Measurements from ENCODE around the gene DAD1.

DAD1 gene

GRCh38 chr14:22542360-22542759, 46.7 kb downstream of the DAD1 start:
- FAIRE-seq (no peak), DNase-seq (ENCODE audit: insufficient read length, low spot score) (no peak)
- TF ChIP-seq, protein P1, sequence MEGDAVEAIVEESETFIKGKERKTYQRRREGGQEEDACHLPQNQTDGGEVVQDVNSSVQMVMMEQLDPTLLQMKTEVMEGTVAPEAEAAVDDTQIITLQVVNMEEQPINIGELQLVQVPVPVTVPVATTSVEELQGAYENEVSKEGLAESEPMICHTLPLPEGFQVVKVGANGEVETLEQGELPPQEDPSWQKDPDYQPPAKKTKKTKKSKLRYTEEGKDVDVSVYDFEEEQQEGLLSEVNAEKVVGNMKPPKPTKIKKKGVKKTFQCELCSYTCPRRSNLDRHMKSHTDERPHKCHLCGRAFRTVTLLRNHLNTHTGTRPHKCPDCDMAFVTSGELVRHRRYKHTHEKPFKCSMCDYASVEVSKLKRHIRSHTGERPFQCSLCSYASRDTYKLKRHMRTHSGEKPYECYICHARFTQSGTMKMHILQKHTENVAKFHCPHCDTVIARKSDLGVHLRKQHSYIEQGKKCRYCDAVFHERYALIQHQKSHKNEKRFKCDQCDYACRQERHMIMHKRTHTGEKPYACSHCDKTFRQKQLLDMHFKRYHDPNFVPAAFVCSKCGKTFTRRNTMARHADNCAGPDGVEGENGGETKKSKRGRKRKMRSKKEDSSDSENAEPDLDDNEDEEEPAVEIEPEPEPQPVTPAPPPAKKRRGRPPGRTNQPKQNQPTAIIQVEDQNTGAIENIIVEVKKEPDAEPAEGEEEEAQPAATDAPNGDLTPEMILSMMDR (IDR thresholded peaks at IDR 0.05; ENCODE audit: insufficient read depth, missing control alignments): no peak

- TF ChIP-seq, protein P1 (IDR thresholded peaks at IDR 0.05; ENCODE audit: insufficient read depth, missing control alignments): no peak
- DNase-seq (ENCODE audit: insufficient read length, low spot score): no peak
- no peak for FAIRE-seq
These were observed 47.3 kb downstream of the DAD1 start for GRCh38 chr14:22541721-22542120.

- no peak for FAIRE-seq
- TF ChIP-seq, protein P1 (IDR thresholded peaks at IDR 0.05; ENCODE audit: insufficient read depth, missing control alignments): no peak
- no peak for DNase-seq (ENCODE audit: insufficient read length, low spot score)
These were observed 48.1 kb downstream of the DAD1 start for GRCh38 chr14:22540811-22541360.

DNA sequence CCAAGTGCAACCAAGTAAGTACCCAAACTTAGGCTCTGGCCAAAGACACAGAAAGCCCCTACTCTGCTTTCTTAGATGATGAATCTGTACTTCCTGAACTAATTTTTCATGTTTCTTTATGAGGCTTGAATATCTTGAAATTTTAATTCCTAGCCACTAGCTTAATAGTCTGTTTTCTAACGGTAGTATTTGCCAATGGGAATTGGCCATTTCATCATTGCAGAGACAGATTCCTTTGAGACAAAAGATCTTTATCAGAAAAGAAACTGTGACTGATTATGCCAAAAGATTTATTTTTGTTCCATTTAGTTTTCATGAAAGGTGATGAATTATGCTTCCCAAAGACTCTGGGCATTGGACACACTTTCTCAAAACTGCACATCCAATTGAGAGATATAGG, 48.7 kb downstream of the DAD1 start:
- FAIRE-seq: no peak
- TF ChIP-seq, protein P1 (IDR thresholded peaks at IDR 0.05; ENCODE audit: insufficient read depth, missing control alignments): no peak
- DNase-seq (ENCODE audit: insufficient read length, low spot score): no peak

- no peak for FAIRE-seq
- TF ChIP-seq, protein P1 (IDR thresholded peaks at IDR 0.05; ENCODE audit: insufficient read depth, missing control alignments): no peak
- DNase-seq (ENCODE audit: insufficient read length, low spot score): no peak
These were observed 49.2 kb downstream of the DAD1 start for GRCh38 chr14:22539831-22540230.

- TF ChIP-seq, protein P1 (IDR thresholded peaks at IDR 0.05; ENCODE audit: insufficient read depth, missing control alignments): no peak
- DNase-seq (ENCODE audit: insufficient read length, low spot score): no peak
- FAIRE-seq: no peak
These were observed 50.3 kb downstream of the DAD1 start for GRCh38 chr14:22538671-22539228.
